Right lung (tissue), 10 donors: ENCODE measurements around the gene ZNF276. TPM values are rescaled to one million over a fixed set of nuclear protein-coding genes. Genes with fewer than 3 reads are reported as not detected.
"Not testable (repeated sequence)": the region's sequence is repeated elsewhere in the genome, so short reads cannot be mapped to it uniquely, and the experiment has no call there.

ENCODE experiments used
- DNase-seq, 2 donors: peaks; one replicate each; pipeline ENCODE4 v3.0.0-alpha.2; 2013
- long read RNA-seq, 8 donors: transcript quantifications; one replicate each; lab custom pipeline, GENCODE V29; 2026
- polyA plus RNA-seq, 5 donors: library from polyadenylated mRNA; unstranded; fragments of 120-200 nt; gene quantifications; one replicate each; pipeline versions ENCODE4 v1.2.1 to v1.2.3, GENCODE V29; 2013; ENCODE audit warnings: inconsistent platforms in 1 of 5, low replicate concordance in 1 of 5; ENCODE audit not compliant: insufficient read length in 5 of 5, insufficient read depth in 1 of 5

Gene ZNF276
- polyA plus RNA-seq: 10 to 100 TPM; 22.3 to 36.5 (median 30.2) TPM
- long read RNA-seq, donor 1, full-length matches to known transcripts: 1 of 1 reads
- long read RNA-seq, donor 1, partial matches to known transcripts: 0 of 1 reads
- long read RNA-seq, donor 1, other reads (novel, unspliced or antisense): 0 of 1 reads
- long read RNA-seq, donor 2: 0 reads
- long read RNA-seq, donor 3, partial matches to known transcripts: 6 of 10 reads
- long read RNA-seq, donor 3, other reads (novel, unspliced or antisense): 0 of 10 reads
- long read RNA-seq, donor 4, partial matches to known transcripts: 0 of 2 reads
- long read RNA-seq, donor 4, other reads (novel, unspliced or antisense): 0 of 2 reads
- long read RNA-seq, donor 5, full-length matches to known transcripts: 2 of 2 reads
- long read RNA-seq, donor 5, partial matches to known transcripts: 0 of 2 reads
- long read RNA-seq, donor 5, other reads (novel, unspliced or antisense): 0 of 2 reads
- long read RNA-seq, donor 6, partial matches to known transcripts: 0 of 1 reads
- long read RNA-seq, donor 6, other reads (novel, unspliced or antisense): 0 of 1 reads
- long read RNA-seq, donor 7, full-length matches to known transcripts: 2 of 2 reads
- long read RNA-seq, donor 7, partial matches to known transcripts: 0 of 2 reads
- long read RNA-seq, donor 7, other reads (novel, unspliced or antisense): 0 of 2 reads
- long read RNA-seq, donor 8: 0 reads

- peak; percentile 75 to 87 for DNase-seq
These were observed at the start of gene ZNF276, which contains the start of gene VPS9D1 for GRCh38 chr16:89720813-89721545. Gene ZNF276, plus strand, starts transcription at chr16:89721537. Its CDS starts 104 bp downstream, at chr16:89721641. Gene VPS9D1, minus strand, starts transcription at chr16:89720898. Its CDS starts 37 bp downstream, at chr16:89720861.

- not testable (repeated sequence) for DNase-seq
These were observed 49.8 kb upstream of the ZNF276 start for GRCh38 chr16:89671565-89671964.

- no peak for DNase-seq
These were observed 49.0 kb upstream of the ZNF276 start for GRCh38 chr16:89672177-89672941.

- DNase-seq: no peak
These were observed 43.1 kb upstream of the ZNF276 start for GRCh38 chr16:89678258-89678657.

GRCh38 chr16:89685916-89686315, 35.4 kb upstream of the ZNF276 start:
- no peak for DNase-seq

- peak; percentile 94 to 96 for DNase-seq
These were observed 34.7 kb upstream of the ZNF276 start, which contains the start of gene CDK10 for GRCh38 chr16:89686520-89687091. Gene CDK10, plus strand, starts transcription at chr16:89686689. Its CDS starts 22 bp downstream, at chr16:89686711.

- no peak for DNase-seq
These were observed 34.0 kb upstream of the ZNF276 start for GRCh38 chr16:89687092-89687940.

GRCh38 chr16:89688395-89688794, 32.9 kb upstream of the ZNF276 start:
- DNase-seq: no peak

- no peak for DNase-seq
These were observed 32.2 kb upstream of the ZNF276 start for GRCh38 chr16:89689142-89689541.

GRCh38 chr16:89689621-89690020, 31.7 kb upstream of the ZNF276 start:
- not testable (repeated sequence) for DNase-seq

GRCh38 chr16:89690392-89690901, 30.9 kb upstream of the ZNF276 start:
- no peak for DNase-seq

GRCh38 chr16:89691231-89691985, 29.9 kb upstream of the ZNF276 start:
- no peak for DNase-seq

- no peak for DNase-seq
These were observed 29.3 kb upstream of the ZNF276 start for GRCh38 chr16:89691986-89692569.

GRCh38 chr16:89693289-89693731, 28.0 kb upstream of the ZNF276 start:
- DNase-seq: no peak

- no peak for DNase-seq
These were observed 27.2 kb upstream of the ZNF276 start for GRCh38 chr16:89693931-89694783.

GRCh38 chr16:89694784-89695085, 26.6 kb upstream of the ZNF276 start:
- not testable (repeated sequence) for DNase-seq

GRCh38 chr16:89695086-89695874, 26.1 kb upstream of the ZNF276 start:
- no peak for DNase-seq
